ENCODE results near the gene PLXDC2. TPM values are rescaled to one million over a fixed set of nuclear protein-coding genes. Genes with fewer than 3 reads are reported as not detected.

PLXDC2 gene
- total RNA-seq, 1 experiment from 2014 or later: 38.7 TPM

- Mint-ChIP-seq H3K27me3 (ENCODE audit: low read depth) (no peaks in the 10 kb centered on the region), H3K36me3 (ENCODE audit: insufficient read depth in 1 of 3, low read depth in 3 of 3) (peaks cover 20 to 33% (median 30%) of the 10 kb centered on the region in 3 experiments), H3K27ac (no peak overlapping the region), H3K9me3 (peaks cover 5 to 7% of the 10 kb centered on the region in 2 experiments; a peak in 3 of 5 replicates), H3K4me1 (peaks cover 17 to 19% of the 10 kb centered on the region in 2 experiments), H3K4me3 (no peak overlapping the region)
- Histone ChIP-seq H3K9ac (ENCODE audit: extremely low read depth, insufficient read length, low read length) (no peak overlapping the region), H2BK12ac (ENCODE audit: insufficient read length, low read depth, low read length) (no peak overlapping the region), H3K23ac (ENCODE audit: insufficient read length, low read depth, low read length) (no peak overlapping the region), H3K14ac (ENCODE audit: insufficient read depth, low read length) (no peak overlapping the region), H2BK5ac (ENCODE audit: insufficient read length, low read length) (no peak overlapping the region), H3K56ac (ENCODE audit: insufficient read length, low read depth, low read length) (no peak overlapping the region), H3K4ac (ENCODE audit: low read depth, low read length) (no peak overlapping the region), H2BK120ac (ENCODE audit: low read depth, low read length, poor library complexity, severe bottlenecking) (no peak overlapping the region), H3K4me2 (ENCODE audit: insufficient read depth, insufficient read length, low read length) (no peak overlapping the region), H3K79me1 (ENCODE audit: insufficient read depth, low read depth, low read length, poor library complexity, severe bottlenecking) (peaks cover 3% of the 10 kb centered on the region), H3K4me1 (ENCODE audit: insufficient read depth, low read length) (peaks cover 3% of the 10 kb centered on the region; the same call in 1 of the 2 replicates), H3K79me2 (ENCODE audit: insufficient read depth, low read length) (peaks cover 5% of the 10 kb centered on the region; the same call in 1 of the 2 replicates), H3K27me3 (ENCODE audit: insufficient read depth, low read length) (no peaks in the 10 kb centered on the region), H2AK5ac (ENCODE audit: insufficient read length, low read length) (no peak overlapping the region), H2BK20ac (ENCODE audit: low read depth, low read length, poor library complexity, severe bottlenecking) (no peak overlapping the region), H3K18ac (ENCODE audit: insufficient read length, low read depth, low read length) (no peak overlapping the region), H4K5ac (ENCODE audit: insufficient read length, low read depth, low read length) (no peak overlapping the region), H3K27ac (ENCODE audit: insufficient read length, low read depth, low read length) (no peak overlapping the region), H2AFZ (ENCODE audit: low read length) (no peak overlapping the region), H3T11ph (ENCODE audit: low read length) (no peak overlapping the region), H3K23me2 (ENCODE audit: insufficient read length, low read depth, low read length, poor library complexity, severe bottlenecking) (no peaks in the 10 kb centered on the region), H3K9me3 (ENCODE audit: control insufficient read depth, low read depth, low read length) (no peaks in the 10 kb centered on the region), H2BK15ac (ENCODE audit: low read depth, low read length) (no peak overlapping the region), H4K91ac (ENCODE audit: insufficient read length, low read depth, low read length) (no peak overlapping the region), H4K8ac (replicated peaks; ENCODE audit: insufficient read length, low read depth, low read length) (no peak overlapping the region), H4K20me1 (ENCODE audit: control insufficient read depth, insufficient read depth, insufficient read length) (no peaks in the 10 kb centered on the region)
- no peak for TF ChIP-seq CTCF (conservative IDR thresholded peaks at IDR 0.05)
- no peak for DNase-seq
- no CpG with 5 or more reads among the region's 1 CpG for WGBS (ENCODE audit: extremely low coverage, insufficient read length, low lambda C conversion rate)
Observed at GRCh38 chr10:19869370-19869769, 53.1 kb downstream of the PLXDC2 start.

Data from H9 (cell line).